Neural crest cell (in vitro differentiated cells): ENCODE measurements around the gene CDH13. TPM values are rescaled to one million over a fixed set of nuclear protein-coding genes. Genes with fewer than 3 reads are reported as not detected.

Experiments
- DNase-seq: peaks from one replicate; pipeline ENCODE4 v3.0.0; 2021; ENCODE audit warnings: low read depth, mixed read lengths, low spot score
- H3K27ac Mint-ChIP-seq: one replicate; pipeline ENCODE4 v1.8.0; 2021; ENCODE audit warnings: mild to moderate bottlenecking, mixed read lengths; ENCODE audit not compliant: unreplicated experiment
- H3K27me3 Mint-ChIP-seq: 2 replicates; pipeline ENCODE4 v1.8.0; 2021; ENCODE audit warnings: low read depth, mild to moderate bottlenecking, mixed read lengths
- H3K36me3 Mint-ChIP-seq: 2 replicates; pipeline ENCODE4 v1.8.0; 2021; ENCODE audit warnings: low read depth, mild to moderate bottlenecking, mixed read lengths
- H3K4me1 Mint-ChIP-seq: 2 replicates; pipeline ENCODE4 v1.8.0; 2021; ENCODE audit warnings: mixed read lengths
- H3K4me3 Mint-ChIP-seq: one replicate; pipeline ENCODE4 v1.8.0; 2021; ENCODE audit warnings: mild to moderate bottlenecking, mixed read lengths
- H3K9me3 Mint-ChIP-seq: 2 replicates; pipeline ENCODE4 v1.8.0; 2021; ENCODE audit warnings: mixed read lengths
- CTCF ChIP-seq: fragments of 200-600 bp; sonication (generic); conservative IDR thresholded peaks from 2 replicates; pipeline ENCODE4 v1.5.0; 2021; ENCODE audit warnings: antibody characterized with exemption, mild to moderate bottlenecking
- total RNA-seq: library from RNA; stranded (reverse); gene quantifications from 2 replicates; pipeline ENCODE4 v1.2.1, GENCODE V29; 2021

CDH13 gene
- total RNA-seq, 1 donor from 2014 or later: 1.1 TPM

DNA sequence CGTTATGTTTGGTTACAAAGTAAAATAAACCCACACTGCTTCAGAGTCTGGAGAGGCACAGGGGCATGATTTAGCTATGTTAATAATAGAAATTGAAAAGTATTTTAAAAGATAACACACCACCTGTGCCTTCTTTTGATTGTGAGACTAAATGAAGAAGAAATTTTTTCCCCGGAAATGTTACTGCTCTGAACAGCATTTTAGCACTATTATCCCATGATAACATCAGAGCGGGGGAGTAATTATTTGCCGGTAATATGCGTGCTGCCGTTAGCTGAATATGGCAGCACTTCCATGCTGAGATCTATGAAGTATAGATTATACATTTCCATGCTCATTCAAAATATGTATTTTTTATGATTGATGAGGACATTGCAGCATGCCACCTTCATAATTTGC lies 680.8 kb downstream of the CDH13 start:
- H3K27me3 Mint-ChIP-seq: peaks cover 53% of the 10 kb centered on the region
- DNase-seq: no peak
- H3K4me1 Mint-ChIP-seq: no peaks in the 10 kb centered on the region
- H3K9me3 Mint-ChIP-seq: no peaks in the 10 kb centered on the region
- no peak overlapping the region for H3K4me3 Mint-ChIP-seq
- no peak for TF ChIP-seq CTCF
- no peaks in the 10 kb centered on the region for H3K36me3 Mint-ChIP-seq
- H3K27ac Mint-ChIP-seq: no peak overlapping the region

DNA sequence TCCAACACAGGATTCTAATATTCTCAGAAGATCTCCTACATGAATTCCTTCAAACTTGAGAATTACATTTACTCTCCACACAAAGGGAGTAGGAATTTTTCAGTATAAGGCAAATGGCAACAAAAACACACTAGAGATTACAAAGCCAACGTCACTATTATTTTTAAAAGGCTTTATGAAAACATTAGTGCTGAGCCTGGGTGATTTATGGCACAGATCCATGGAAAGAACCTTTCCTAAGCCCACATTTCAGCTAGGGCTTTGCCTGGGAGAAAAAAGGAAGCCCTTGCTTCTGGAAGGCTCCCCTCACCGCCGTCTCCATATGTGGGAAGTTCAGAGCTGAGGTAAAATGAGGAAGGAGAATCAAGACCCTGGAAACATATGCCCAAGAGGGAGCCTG lies 681.6 kb downstream of the CDH13 start:
- H3K27ac Mint-ChIP-seq: no peak overlapping the region
- no peak for DNase-seq
- H3K9me3 Mint-ChIP-seq: no peaks in the 10 kb centered on the region
- TF ChIP-seq CTCF: no peak
- no peaks in the 10 kb centered on the region for H3K4me1 Mint-ChIP-seq
- H3K36me3 Mint-ChIP-seq: no peaks in the 10 kb centered on the region
- H3K27me3 Mint-ChIP-seq: peaks cover 44% of the 10 kb centered on the region
- H3K4me3 Mint-ChIP-seq: no peak overlapping the region

- H3K27me3 Mint-ChIP-seq: peaks cover 24% of the 10 kb centered on the region
- DNase-seq: no peak
Observed at GRCh38 chr16:83310816-83311215, 684.0 kb downstream of the CDH13 start.

DNA sequence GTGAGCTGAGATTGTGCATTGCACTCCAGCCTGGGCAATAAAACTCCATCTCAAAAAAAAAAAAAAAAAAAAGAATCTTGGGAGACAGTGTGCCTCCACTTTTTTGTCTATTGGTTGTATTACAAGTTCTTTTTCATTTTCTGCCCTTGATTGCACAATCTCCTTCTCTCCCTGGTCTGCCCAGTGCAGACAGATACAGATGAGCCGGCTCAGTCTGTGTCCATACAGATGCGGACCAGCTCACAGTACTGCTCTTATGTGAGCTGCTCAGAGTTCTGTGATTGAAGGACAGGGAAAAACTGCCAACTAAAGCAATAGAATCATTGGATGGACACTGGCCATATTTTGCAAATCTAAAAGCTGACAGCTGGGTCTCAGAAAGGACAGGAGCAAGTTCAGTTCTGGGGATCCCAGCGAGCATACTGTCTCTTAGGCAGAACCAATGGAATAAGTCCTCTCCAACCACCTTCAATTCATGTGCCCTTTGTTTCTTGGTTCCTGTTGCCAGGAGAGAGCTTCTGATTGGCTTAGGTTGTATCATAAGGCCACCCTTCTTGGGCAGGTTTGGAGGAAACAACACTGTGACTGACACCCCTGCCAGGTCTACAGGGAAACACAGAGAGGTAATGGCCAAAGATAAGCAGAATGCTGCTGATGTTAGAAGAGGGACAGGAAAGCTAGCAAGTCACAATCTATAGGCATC lies 685.4 kb downstream of the CDH13 start:
- H3K36me3 Mint-ChIP-seq: no peaks in the 10 kb centered on the region
- no peak for DNase-seq
- peaks cover 15% of the 10 kb centered on the region for H3K27me3 Mint-ChIP-seq
- no peak for TF ChIP-seq CTCF
- no peaks in the 10 kb centered on the region for H3K4me1 Mint-ChIP-seq
- no peaks in the 10 kb centered on the region for H3K9me3 Mint-ChIP-seq
- H3K4me3 Mint-ChIP-seq: no peak overlapping the region
- H3K27ac Mint-ChIP-seq: no peak overlapping the region

More at GRCh38 chr16:83310816-83311215, 684.0 kb downstream of the CDH13 start:
- Mint-ChIP-seq H3K27ac (no peak overlapping the region), H3K36me3 (no peaks in the 10 kb centered on the region), H3K4me3 (no peak overlapping the region), H3K4me1 (no peaks in the 10 kb centered on the region), H3K9me3 (no peaks in the 10 kb centered on the region)
- no peak for TF ChIP-seq CTCF

DNA sequence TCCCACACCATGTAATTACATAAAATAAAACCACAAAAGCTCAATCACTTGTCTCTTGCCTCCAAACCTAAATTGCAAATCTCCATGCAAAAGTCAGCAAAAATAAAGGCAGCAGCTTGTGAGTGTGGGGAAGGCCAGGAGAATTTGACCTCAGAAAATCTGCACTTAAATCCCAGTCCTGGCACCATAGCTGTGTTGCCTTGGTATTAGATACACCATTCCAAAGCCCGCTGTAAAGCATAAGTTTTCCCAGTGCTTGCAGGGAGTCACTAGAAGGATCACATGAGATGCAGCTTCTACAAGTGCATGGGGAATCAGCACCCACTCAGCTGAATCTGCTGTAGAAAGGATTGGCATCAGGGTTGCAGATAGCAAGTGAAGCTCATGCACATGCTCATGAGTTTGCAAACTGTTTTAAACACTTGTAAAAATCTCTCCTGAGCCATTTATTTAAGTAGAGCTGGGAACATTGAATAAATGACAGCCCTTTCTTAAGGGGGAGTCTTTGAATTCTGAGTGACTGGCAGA lies 686.0 kb downstream of the CDH13 start:
- Mint-ChIP-seq H3K36me3 (no peaks in the 10 kb centered on the region), H3K27ac (no peak overlapping the region), H3K4me1 (no peaks in the 10 kb centered on the region), H3K27me3 (peaks cover 13% of the 10 kb centered on the region), H3K9me3 (no peaks in the 10 kb centered on the region), H3K4me3 (no peak overlapping the region)
- DNase-seq: no peak
- TF ChIP-seq CTCF: no peak
